ENCODE results near the gene UBE2Q1.

DNA sequence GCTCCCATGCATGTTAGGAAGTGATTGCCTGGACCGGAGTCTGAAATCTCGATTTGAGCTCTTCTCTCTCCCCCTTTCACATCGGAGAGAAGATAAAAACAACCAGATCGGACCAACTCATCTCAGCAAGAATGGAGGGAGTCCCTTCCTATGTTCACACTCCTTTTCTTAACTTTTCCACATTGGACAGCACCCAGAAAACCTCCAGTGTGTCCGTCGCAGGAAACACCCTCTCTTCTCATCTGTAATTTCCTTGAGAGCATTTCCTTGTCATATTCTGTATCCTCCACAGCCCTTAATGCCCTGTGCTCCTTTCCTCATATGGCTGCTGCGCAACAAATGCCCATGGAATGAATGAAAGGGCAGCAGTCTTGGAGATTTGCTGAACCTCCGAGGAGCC, 57.9 kb downstream of the UBE2Q1 start:
- TF ChIP-seq, protein P1, sequence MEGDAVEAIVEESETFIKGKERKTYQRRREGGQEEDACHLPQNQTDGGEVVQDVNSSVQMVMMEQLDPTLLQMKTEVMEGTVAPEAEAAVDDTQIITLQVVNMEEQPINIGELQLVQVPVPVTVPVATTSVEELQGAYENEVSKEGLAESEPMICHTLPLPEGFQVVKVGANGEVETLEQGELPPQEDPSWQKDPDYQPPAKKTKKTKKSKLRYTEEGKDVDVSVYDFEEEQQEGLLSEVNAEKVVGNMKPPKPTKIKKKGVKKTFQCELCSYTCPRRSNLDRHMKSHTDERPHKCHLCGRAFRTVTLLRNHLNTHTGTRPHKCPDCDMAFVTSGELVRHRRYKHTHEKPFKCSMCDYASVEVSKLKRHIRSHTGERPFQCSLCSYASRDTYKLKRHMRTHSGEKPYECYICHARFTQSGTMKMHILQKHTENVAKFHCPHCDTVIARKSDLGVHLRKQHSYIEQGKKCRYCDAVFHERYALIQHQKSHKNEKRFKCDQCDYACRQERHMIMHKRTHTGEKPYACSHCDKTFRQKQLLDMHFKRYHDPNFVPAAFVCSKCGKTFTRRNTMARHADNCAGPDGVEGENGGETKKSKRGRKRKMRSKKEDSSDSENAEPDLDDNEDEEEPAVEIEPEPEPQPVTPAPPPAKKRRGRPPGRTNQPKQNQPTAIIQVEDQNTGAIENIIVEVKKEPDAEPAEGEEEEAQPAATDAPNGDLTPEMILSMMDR (IDR thresholded peaks at IDR 0.05) = no peak
- no peak for TF ChIP-seq ZNF423 (CRISPR knock-in tag; IDR thresholded peaks at IDR 0.05)
- no peak for TF ChIP-seq MYBL2 (CRISPR knock-in tag; IDR thresholded peaks at IDR 0.05)
- no peak for TF ChIP-seq FOXK1 (CRISPR knock-in tag; IDR thresholded peaks at IDR 0.05)
- TF ChIP-seq, protein P2, sequence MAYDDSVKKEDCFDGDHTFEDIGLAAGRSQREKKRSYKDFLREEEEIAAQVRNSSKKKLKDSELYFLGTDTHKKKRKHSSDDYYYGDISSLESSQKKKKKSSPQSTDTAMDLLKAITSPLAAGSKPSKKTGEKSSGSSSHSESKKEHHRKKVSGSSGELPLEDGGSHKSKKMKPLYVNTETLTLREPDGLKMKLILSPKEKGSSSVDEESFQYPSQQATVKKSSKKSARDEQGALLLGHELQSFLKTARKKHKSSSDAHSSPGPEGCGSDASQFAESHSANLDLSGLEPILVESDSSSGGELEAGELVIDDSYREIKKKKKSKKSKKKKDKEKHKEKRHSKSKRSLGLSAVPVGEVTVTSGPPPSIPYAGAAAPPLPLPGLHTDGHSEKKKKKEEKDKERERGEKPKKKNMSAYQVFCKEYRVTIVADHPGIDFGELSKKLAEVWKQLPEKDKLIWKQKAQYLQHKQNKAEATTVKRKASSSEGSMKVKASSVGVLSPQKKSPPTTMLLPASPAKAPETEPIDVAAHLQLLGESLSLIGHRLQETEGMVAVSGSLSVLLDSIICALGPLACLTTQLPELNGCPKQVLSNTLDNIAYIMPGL (CRISPR knock-in tag; IDR thresholded peaks at IDR 0.05) = no peak
- TF ChIP-seq, protein P3, sequence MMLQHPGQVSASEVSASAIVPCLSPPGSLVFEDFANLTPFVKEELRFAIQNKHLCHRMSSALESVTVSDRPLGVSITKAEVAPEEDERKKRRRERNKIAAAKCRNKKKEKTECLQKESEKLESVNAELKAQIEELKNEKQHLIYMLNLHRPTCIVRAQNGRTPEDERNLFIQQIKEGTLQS (CRISPR knock-in tag; conservative IDR thresholded peaks at IDR 0.05) = no peak
- TF ChIP-seq, protein P4, sequence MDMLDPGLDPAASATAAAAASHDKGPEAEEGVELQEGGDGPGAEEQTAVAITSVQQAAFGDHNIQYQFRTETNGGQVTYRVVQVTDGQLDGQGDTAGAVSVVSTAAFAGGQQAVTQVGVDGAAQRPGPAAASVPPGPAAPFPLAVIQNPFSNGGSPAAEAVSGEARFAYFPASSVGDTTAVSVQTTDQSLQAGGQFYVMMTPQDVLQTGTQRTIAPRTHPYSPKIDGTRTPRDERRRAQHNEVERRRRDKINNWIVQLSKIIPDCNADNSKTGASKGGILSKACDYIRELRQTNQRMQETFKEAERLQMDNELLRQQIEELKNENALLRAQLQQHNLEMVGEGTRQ (CRISPR knock-in tag; IDR thresholded peaks at IDR 0.05) = no peak
- TF ChIP-seq CBFB (CRISPR knock-in tag; IDR thresholded peaks at IDR 0.05; ENCODE audit: low read depth) = no peak
- TF ChIP-seq, protein P5, sequence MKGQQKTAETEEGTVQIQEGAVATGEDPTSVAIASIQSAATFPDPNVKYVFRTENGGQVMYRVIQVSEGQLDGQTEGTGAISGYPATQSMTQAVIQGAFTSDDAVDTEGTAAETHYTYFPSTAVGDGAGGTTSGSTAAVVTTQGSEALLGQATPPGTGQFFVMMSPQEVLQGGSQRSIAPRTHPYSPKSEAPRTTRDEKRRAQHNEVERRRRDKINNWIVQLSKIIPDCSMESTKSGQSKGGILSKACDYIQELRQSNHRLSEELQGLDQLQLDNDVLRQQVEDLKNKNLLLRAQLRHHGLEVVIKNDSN (CRISPR knock-in tag; IDR thresholded peaks at IDR 0.05) = no peak
- TF ChIP-seq ZNF121 (CRISPR knock-in tag; IDR thresholded peaks at IDR 0.05) = no peak

Measured in WTC11 (cell line).